DMS53 treated with DMSO at 0.1 percent for 48 hours (cell line): ENCODE results near the gene RGS14.
"Not testable (repeated sequence)": the region's sequence is repeated elsewhere in the genome, so short reads cannot be mapped to it uniquely, and the experiment has no call there.

Experiments used
- DNase-seq: peaks from one replicate; lab custom pipeline; 2025; ENCODE audit not compliant: unreplicated experiment; lab: John Stamatoyannopoulos, UW

Gene RGS14

DNA sequence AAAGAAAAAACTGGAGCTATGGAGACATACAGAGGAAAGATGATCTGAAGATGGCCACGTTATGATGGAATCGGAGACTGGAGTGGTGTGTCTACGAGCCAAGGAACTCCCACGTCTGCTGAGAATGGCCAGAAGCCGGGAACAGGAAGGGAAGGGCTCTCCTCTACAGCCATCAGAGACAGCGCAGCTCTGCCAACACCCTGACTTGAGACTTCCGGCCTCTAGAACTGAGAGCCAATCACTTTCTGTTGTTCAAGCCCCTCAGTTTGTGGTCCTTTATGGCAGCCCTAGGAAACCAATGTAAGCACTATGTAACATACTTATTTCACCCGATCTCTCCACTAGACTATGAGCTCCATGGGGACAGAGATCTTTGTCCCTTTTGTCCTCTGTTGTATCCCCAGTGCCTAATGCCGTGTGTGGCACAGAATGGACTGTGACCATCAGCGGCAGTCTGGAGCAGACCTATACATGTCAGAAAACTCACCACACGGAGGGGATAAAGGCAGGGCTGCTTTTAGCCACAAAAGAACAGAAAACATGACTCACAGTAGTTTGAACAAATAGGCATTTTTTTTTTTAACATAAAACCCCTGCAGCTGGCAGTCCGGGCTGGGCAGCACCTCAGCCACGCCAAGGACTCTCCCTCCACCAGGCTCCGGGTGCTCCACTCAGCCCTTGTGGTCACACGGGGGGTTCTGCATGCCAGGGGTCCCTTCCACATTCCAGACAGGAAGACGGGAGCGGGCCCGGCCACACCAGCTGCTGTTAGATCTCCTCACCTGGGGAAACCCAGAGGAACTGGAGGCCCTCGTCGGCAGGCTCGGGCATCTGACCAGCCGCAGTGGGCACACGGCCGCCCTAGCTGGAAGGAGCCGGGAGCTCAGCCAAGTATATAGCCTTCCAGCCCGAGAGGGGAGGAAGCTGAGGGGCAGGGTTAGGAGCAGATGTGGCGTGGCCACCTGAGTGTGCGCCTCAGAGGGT, 29.9 kb upstream of the RGS14 start:
- DNase-seq: no peak

DNA sequence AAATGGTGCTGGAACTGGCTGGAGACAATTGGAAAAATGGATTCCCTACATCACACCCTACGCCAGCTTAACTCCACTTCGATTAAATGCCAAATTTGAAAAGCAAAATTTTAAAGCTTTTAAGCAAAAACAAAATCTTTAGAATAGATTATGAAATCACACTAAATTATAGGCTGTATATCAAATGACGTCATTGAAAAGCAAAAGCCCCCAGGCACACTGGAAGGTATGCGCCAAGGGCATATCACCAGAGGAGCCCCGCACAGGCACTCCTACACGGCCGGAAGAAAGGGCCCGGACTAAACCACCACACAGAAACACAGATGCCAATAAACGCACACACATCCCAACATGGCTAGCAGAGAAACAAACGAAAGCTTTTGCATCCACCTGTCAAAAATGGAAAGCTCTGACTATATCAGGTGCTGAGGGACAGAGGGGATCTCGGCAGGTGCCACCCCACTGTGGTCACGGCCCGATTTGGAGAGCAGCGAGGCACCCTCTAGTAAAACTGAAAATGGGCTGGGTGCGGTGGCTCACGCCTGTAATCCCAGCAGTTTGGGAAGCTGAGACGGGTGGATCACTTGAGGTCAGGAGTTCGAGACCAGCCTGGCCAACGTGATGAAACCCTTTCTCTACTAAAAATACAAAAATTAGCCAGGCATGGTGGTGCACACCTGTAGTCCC, 29.0 kb upstream of the RGS14 start:
- DNase-seq: no peak

DNA sequence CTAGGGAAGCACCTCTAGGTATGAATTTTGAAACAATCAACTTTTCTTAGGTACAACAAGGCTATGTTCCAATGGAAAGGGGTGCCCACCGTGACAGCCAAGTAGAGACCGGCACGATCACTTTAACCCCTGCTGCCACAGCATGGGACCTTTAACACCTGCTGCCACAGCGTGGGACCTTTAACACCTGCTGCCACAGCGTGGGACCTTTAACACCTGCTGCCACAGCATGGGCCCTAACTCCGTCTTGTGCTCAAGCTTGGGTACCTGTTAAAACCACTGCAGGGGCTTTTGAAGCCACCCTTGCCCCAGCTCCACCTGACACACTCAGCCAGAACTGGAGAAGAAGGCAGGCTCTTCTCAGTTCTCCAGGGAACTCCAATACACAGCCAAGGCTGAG, 27.8 kb upstream of the RGS14 start:
- no peak for DNase-seq

DNA sequence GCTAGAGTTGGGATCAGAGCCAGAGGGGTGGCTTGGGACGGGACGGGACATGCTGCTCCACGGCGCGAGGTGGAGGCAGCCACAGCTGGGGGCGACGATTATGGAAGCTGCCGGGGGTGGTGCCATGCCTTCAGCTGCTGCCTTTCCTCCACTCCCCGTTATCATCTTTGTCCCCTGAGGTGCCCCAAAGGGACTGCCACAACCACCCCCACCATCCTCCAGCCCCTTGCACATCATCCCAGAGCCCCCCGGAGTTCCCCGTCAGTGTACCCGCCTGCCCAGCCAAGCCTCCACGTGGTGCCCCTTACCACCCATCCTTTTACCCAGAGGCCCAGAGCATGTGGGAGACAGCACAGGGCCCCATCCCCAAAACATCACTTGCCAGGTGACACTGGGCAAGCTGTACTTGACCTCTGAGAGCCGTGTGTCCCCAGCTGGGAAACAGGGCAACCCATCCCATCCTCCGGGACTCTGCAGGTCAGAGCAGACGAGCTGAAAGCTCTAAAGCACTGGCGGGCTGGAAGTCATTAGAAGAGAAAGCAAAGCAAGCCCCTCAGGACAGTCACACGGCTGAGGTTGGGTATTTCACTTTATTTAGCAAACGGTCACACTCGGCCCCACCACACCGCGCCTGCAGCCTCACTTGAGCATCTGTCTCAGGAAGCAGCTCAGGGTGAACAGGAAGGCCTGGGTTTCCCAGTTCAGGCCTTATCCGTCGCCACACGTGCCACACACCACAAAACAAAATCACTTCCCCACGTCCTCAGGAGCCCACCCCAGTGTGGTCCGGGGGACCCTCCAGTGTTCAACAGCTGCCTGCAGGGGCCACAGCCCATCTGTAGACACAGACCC, 26.5 kb upstream of the RGS14 start:
- DNase-seq: no peak

DNA sequence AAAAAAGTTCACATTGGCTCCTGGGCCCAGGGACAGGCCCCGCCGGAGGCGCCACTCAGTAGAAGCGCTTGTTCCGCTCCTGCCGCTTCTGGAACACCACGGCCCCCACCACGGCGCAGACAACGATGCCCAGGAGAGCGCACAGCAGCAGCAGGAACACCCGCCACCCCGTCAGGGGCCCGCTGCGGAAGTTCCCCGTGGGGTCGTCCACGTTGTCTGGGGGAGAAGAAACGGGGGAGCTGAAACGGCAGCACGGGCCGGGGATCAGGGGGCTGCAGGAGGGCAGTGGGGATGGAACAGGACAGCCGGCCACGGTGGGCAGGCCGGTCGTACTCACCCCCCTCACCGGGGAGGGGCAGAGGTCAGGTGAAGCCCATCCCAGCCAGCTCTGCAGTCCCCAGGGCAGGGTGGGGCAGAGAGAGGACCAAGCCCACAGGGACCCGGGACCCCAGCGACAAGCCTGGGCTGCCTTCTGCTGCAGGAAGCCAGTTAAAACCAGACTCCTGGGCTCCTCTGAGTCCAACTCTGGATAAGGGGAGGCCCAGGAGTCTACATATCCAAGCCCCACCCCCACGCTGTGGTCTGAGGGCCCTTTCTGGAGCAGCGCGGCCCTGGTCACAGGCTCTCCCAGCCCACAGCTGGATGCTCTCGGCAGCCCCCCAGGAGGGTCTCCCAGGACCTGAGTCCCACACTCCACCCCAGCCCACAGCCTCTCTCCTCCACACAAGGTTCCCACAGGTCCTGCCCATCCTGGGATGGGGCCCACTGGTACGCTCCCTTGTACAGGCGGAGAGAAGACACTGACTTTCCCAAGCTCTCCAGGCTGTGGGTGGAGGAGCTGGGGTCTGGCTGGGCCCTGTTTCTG, 25.5 kb upstream of the RGS14 start:
- DNase-seq: no peak

DNA sequence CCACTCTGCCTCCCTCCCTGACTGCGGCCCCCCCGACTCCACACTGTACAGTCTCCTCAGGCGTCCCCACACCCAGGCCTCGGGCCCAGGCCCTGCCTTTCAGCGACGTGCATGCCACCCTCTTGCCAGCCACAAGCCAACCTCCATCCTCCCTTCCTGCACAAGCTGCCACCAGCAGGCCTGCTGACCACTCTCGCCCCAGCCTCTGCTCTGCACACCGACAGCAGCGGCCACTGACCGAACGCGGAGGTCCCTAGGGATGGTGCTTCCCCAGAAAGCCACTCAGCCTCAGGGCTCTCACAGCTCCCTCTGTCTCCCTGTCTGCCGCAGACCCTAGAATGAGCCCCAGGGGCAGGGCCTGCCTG, 24.8 kb upstream of the RGS14 start:
- DNase-seq: no peak

DNA sequence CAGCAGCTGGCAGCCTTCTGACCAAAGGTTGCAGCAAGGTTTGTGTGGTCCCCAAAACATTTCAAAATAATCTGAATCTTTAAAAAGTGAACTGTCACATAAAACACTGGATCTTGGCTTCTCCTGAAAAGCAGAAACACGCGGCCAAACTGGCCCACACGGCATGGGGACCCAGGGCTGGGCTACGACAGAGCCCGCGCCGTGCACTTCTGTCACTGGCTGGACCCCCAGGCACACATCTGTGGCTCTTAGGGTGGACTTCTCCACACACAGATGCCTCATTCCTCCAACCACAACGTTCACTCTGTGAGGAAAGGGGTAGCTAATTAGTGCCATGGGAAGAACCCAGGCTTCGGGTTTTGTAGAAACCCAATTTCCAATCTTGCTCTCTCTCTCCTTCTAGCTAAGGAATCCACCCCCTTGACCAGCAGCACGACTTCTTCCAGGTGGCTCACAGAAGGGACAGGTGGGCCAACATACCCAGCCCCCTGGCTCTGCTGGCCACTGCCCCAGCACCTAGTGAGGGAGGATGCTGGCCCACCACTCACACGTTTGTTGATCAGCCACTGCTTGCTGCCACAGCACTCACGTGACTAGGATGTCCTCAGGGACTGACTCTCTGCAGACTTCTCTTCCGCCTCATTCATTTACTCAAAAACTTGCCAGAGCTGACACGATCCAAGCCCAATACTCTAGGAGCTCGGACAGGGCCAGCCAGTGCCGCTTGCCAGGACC, 24.1 kb upstream of the RGS14 start:
- no peak for DNase-seq

DNA sequence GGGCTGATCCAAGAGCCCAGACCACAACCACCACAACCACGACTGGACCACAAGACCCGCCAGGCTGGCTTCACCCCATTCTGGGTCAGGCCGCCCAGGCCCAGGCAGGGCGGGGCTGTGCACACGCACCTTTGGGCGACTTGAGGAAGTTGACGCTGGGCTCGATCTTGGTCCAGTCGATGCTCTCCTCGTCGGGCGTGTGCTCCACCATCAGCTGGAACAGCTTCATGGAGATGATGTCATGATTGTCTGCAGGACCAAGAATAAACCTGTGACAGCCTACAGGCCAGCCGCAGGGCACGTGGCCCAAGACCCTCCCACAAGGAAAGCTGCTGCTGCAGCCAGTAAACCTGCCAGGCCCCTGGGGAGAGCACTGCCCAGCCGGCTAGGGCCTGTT, 23.6 kb upstream of the RGS14 start:
- no peak for DNase-seq

DNA sequence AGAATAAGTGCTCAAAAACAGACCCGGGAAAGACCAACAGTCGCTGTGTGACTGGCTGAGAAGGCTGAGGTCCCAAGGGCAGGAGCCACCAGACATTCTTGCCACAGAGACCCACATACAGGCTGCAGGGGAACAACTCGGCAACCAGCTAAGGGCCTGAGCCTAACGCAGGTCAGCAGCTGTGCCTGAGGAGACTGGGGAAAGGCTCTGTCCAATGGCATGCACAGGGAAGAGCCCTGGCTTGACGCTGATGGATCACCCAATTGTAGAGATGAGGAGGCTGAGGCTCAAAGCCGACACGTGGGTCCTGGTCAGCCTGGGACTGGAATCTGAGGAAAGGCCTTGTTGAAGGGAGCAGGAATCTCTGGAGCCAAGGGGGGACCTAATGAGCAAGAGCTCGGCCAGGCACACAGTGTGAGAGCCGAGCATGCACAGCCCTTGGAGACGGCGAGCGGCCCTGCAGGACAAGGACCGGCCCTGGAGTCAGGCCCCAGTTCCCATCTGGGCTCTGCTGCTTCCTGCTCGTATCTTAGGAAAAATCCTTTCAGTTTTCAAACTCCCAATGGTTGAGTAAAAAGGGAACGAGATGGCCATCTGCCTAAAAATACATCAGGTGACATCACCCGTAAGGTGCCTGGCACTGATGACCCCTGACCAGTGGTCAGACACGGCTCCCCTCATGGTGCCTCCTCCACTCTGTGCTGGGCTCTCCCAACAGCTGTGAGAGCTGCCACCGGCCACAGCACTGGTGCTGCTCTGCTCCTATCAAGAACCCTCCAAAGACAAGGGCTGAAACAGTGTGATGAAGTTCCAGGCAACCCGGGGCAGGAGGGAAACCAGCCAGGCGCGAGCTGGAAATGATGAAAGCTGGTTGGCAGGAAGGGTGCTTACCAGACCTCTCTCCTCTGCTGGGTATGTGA, 22.7 kb upstream of the RGS14 start:
- no peak for DNase-seq

DNA sequence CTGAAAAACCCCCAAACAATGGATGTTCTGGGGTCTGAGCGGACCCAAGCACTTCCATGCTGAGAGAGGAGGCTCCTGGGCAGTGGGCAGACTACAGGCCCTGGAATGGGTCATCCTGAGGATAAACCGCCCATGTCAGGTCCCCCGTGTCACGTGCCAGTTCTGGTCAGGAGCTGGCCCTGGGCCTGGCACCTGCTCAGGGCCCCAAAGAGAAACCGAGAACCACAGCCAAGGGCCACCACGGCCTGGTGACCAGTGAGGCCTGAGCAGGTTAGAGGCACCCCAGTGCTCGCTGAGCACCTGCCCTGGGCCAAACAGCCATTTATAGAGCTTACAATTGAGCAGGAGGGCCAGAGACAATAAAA, 22.0 kb upstream of the RGS14 start:
- DNase-seq: no peak

DNA sequence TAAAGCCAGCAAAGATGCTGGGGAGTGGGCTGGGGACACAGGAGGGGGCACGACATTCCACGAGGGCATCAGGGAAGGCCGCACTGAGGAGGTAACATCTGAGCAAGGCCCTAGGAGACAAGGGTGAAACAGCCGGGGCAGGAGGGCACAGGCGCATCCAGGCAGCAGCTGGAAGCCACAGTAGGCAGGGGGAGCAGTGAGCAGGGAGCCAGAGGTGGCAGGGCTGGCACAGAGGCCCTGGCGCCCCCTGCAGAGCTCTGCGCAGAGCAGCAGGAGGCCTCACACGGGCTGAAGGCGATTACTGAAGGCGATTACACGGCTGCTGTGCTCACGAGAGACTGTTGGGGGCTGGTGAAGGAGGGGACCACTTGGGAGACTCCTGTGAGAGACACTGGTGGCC, 21.6 kb upstream of the RGS14 start:
- no peak for DNase-seq

DNA sequence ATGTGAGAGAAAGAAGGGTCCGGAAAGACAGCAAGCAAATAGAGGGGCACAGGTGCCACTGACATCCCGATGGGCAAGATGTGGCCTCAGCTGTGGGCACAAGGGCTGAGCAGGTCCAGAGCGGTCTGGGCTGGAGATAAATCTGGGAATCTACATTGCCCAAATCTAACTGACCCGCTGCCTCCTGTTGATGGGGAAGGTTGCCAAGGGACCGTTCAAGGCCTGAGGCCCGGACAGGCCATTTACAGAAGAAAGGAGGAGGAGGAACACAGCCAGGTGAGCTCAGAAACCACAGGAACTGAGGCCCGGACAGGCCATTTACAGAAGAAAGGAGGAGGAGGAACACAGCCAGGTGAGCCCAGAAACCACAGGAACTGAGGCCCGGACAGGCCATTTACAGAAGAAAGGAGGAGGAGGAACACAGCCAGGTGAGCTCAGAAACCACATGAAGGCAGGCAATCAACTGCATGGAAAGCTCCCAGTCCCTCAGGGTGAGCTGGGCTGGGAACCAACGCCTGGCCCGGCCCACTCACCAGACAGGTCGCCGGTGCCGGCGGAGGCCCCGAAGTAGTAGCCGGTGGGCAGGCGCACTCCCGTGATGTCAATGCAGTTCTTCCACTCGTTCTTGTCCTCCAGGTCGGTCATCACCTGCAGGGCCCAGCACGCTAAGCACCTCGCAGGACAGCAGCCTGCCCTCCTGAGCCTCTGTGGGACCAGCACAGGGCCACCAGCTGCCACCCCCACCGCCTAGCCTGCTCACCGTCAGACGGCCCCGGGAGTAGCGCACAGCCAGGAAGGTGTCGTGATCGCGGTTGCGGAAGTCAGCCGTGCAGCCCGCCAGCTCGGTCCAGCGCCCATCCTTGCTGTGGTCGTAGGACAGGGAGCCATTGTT, 20.9 kb upstream of the RGS14 start:
- DNase-seq: no peak

DNA sequence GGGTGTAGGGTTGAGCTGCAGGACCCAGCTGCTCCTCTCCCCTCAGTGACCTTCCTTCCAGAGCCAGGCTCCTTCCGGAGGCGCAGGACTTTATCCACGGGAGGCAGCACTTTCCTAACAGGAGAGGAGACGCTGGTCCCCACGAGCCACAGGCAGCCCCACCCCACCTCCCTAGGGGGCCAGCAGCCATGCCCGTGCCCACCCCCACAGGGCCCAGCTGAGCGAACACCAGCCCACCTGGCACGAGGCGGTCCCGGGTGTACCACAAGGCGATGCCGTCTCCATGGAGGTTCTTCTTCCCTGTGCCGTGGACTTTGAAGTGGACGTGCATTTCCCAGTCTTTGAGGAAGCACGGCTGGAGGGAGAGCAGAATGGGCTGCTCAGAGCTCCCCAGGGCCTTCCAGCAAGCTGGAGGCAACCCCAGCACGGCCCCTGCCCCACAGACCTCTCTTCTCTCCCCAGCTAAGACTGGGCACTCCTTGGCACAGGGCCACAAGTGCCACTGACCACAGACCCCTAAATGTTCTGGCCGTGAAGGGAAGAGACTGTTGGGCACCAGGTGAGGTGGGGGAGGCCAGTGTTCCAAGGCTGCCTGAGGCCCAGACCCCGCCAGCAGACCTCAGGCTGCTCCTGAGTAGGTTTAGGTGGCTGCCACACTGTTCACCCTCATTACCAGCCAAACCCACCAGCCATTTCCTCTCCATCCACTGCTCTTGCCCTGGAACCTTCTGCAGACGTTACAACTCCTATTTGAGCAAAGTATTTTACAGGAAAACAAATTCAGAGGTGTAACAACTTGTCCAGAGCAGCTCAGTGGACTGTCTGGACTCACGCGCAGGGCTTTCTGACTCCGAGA, 19.2 kb upstream of the RGS14 start:
- DNase-seq: no peak

DNA sequence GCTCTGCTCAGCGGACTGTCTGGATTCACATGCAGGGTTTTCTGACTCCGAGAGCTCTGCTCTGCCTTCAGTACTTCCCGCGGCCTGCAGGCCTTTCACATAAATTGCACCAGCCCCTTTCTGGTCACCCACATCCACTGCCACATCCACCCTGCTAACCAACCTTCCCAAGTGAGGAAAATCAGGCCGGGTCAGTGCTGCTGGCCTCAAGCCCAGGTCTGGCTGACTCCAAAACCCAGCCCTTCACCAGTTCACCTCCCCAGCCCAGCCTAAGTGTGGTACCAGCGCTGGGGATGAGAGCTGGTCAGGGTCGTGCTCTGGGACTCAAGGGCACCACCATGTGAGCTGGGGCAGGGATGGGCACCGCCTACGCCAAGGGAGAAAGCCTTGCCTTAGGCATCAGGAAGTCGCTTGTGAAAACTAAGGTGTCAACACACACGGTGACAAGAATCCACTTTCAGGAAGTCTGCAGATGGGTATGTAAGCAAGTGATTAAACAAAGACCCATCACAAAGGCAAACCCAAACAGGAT, 18.6 kb upstream of the RGS14 start:
- no peak for DNase-seq

DNA sequence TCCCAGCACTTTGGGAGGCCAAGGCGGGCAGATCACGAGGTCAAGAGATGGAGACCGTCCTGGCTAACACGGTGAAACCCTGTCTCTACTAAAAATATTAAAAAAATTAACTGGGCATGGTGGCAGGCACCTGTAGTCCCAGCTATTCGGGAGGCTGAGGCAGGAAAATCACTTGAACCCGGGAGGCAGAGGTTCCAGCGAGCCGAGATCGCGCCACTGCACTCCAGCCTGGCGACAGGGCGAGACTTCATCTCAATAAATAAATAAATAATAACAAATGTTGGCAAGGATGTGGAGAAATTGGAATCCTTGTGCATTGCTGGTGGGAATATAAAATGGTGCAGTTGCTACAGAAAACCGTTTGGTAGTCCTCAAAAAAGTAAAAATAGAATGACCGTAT, 14.7 kb upstream of the RGS14 start:
- not testable (repeated sequence) for DNase-seq

DNA sequence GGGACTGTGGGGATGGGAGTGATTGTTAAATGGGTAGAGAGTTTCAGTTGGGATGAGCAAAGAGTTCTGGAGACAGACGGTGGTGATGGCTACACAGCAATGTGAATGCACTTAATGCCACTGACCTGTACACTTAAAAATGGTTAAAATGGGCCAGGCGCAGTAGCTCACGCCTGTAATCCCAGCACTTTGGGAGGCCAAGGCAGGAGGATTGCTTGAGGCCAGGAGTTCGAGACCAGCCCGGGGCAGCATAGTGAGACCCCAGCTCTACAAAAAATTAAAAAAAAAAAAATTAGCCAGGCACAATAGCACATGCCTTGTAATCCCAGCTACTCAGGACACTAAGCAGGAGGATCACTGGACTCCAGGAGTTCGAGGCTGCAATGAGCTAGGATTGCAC, 13.9 kb upstream of the RGS14 start:
- DNase-seq: no peak

DNA sequence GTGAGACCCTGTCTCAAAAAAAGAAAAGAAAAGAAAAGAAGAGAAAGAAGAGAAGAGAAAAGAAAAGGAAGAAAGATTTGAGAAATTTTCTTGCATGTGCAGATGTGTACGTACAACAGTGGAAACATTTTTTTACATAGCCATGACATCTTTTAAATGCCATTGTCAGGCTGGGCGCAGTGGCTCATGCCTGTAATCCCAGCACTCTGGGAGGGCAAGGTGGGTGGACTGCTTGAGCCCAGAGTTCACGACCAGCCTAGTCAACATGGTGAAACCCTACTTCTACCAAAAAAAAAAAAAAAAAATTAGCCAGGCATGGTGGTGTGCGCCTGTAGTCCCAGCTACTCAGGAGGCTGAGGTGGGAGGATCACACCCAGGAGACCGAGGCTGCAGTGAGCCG, 12.8 kb upstream of the RGS14 start:
- no peak for DNase-seq
